GM12891 (cell line): ENCODE results near the gene CAMK2G.

Source experiments
- DNase-seq: peaks from one replicate; pipeline ENCODE4 v3.0.0; 2011; ENCODE audit warnings: low spot score; ENCODE audit not compliant: insufficient read length
- FAIRE-seq: peaks from 2 replicates; lab custom pipeline; 2011; peaks lifted over from hg19 to GRCh38; lab: Jason Lieb, UNC
- PAX5 ChIP-seq: IDR thresholded peaks from 2 replicates; pipeline ENCODE4 v1.6.1; 2011; ENCODE audit warnings: low read length, moderate library complexity, mild to moderate bottlenecking; ENCODE audit not compliant: insufficient read depth, severe bottlenecking
- POLR2A ChIP-seq: IDR thresholded peaks from 2 replicates; pipeline ENCODE4 v1.6.1; 2011; ENCODE audit warnings: low read depth, low read length, control low read depth
- POLR2AphosphoS5 ChIP-seq: IDR thresholded peaks from 2 replicates; pipeline ENCODE4 v1.6.1; 2011; ENCODE audit warnings: low read depth, low read length, control low read depth
- POU2F2 ChIP-seq: IDR thresholded peaks from 2 replicates; pipeline ENCODE4 v1.6.1; 2011; ENCODE audit warnings: low read depth, mild to moderate bottlenecking, control low read depth, low read length, moderate library complexity
- SPI1 ChIP-seq: IDR thresholded peaks from 2 replicates; pipeline ENCODE4 v1.6.1; 2011; ENCODE audit warnings: low read depth, low read length, control low read depth
- TAF1 ChIP-seq: IDR thresholded peaks from 2 replicates; pipeline ENCODE4 v1.6.1; 2011; ENCODE audit warnings: low read depth, low read length, control low read depth

CAMK2G gene

DNA sequence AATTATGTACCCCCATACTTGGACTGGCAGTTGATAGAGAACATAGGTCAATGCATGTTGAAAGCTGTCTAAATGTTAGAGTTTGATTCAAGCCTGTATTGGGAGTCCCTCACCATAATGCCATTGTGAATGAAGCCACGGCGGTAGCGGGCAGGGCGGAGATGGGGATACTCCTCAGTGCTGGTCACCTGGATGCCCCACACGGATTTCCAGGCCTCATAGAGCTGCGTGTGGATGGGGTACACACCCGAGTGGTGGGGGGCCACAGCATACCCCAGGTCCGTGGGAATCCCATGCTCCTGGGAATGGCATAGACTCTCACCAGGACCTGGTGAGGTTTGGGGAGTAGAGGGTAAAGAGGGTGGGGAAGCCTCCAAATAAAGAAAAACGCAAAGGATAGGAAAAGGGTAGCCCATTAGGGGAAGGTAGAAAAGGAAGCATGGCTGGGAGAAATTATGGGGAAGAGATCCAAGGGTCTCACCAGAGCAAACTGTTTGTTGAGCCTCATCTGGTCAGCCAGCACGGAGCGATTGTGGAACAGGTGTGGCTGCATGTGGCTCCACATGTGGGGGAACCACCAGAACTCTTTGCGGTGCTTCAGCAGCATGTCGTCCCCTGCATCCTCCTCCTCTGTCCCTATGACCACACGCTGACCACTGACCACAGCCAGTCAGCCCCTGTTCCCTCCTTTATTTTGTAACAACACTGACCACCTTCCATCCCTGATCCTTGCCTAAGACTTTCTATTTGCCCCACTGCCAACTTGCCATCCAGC, 68.0 kb downstream of the CAMK2G start:
- no peak for TF ChIP-seq POLR2AphosphoS5
- TF ChIP-seq POU2F2, result no peak
- no peak for TF ChIP-seq PAX5
- TF ChIP-seq POLR2A, result no peak
- FAIRE-seq (no peak), DNase-seq (no peak)

DNA sequence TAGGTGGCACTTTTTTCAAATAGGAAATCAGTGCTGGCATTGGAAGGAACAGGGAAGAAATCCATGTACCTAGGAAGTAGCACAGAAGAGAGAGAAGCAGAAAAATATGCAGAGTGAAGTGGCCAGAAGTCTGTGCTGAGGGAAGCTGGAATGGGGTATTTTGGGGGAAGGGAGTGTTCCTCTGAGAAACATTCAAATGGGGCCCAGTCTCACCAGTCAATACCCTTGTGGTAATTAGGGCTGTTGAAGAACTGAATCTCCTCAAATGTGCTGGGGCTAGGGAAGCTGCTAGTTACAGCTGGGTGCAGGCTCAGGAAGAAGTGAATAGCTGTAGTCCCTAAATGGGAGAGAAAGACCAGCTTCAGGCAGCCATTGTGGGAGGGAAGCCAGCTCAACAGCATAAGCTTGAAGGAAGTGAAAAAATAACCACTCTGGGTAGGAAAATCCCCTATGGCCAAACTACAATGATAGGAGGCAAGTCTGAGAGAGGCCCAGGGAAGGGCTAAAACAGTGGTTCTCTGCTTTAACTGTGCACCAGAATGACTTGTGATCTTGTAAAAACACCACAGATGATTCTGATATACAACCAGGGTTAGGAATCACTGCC, 70.6 kb downstream of the CAMK2G start:
- TF ChIP-seq SPI1 (peak; percentile 82), POLR2AphosphoS5 (no peak), PAX5 (no peak), POU2F2 (0 out of 2 replicates have a peak, but pooled peaks have one; percentile 8), TAF1 (0 out of 2 replicates have a peak, but pooled peaks have one; percentile 29), POLR2A (0 out of 2 replicates have a peak, but pooled peaks have one; percentile 28)
- FAIRE-seq, result peak; percentile 83
- DNase-seq, result peak; percentile 52

DNA sequence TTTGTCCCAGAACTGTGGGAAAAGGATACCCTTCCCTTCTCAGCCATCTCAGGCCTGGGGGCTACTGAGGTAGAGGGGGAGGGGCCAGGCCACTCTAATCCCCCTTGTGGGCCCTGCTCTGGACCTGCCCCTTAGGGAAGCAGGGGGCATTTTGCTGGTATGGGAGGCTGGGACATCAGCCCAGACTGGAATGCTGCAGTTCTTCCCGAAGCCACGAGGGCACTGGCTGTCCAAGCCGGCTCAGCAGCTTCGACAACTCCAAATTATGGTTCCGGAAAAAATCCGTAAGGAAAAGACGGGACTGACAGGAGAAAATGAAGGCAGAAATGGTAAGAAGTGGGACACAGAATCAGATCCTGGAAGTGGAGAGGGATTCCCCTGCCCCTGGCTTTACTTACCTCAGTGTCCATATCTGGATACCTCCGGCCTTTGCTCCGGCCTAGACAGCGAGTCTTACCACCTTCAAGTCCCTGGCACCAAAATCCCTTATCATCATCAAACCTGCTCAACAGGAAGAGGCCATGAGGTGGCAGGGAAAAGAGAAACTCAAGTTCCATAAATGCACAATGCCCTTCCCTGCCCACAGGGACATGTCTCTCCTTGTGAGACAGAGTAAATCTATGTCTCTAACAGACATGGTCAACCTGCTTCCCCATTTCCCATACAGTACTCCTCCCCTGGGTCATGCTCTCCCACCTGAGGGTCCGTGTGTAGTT, 71.9 kb downstream of the CAMK2G start:
- FAIRE-seq (no peak), DNase-seq (no peak)
- TF ChIP-seq POLR2AphosphoS5 (peak; percentile 44; the same call in 1 of the 2 replicates), POU2F2 (no peak)

DNA sequence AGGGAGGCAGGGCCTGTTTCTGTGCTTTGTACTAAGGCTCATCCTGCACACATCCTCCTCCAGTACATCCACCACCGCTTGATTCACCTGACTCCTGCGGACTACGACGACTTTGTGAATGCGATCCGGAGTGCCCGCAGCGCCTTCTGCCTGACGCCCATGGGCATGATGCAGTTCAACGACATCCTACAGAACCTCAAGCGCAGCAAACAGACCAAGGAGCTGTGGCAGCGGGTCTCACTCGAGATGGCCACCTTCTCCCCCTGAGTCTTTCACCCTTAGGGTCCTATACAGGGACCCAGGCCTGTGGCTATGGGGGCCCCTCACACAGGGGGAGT, 73.1 kb downstream of the CAMK2G start:
- TF ChIP-seq POLR2AphosphoS5 (no peak), TAF1 (no peak), PAX5 (no peak), POLR2A (peak; percentile 31; the same call in 1 of the 2 replicates)
- DNase-seq (no peak), FAIRE-seq (no peak)

DNA sequence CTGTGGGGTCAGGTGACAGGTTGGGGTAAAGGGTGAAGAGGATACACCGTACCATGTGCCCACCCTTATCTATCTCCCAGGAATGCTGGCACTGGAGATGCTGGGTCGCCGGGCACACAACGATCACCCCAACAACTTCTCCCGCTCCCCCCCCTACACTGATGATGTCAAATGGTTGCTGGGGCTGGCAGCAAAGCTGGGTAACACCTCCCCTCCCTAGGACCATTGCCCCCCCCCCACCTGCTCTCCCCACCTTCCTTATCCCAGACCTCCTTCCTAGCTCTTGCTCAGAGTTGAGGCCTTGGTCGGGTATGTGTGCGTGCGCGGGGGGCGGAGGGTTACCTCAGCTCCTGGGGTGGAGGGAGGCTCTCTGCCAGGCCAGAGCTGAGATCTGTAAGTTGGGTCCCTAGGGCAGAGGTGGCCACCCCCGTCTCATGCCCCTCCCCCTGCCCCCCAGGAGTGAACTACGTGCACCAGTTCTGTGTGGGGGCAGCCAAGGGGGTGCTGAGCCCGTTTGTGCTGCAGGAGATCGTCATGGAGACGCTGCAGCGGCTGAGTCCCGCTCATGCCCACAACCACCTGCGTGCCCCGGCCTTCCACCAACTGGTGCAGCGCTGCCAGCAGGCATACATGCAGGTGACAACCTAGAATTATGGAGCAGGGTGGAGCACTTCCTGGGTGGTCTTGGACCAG, 73.6 kb downstream of the CAMK2G start:
- FAIRE-seq (no peak), DNase-seq (no peak)
- TF ChIP-seq POLR2A, result no peak
- TF ChIP-seq TAF1, result no peak
- no peak; the same call in 1 of the 2 replicates for TF ChIP-seq POLR2AphosphoS5
- no peak for TF ChIP-seq PAX5
- TF ChIP-seq SPI1, result no peak
- no peak for TF ChIP-seq POU2F2

DNA sequence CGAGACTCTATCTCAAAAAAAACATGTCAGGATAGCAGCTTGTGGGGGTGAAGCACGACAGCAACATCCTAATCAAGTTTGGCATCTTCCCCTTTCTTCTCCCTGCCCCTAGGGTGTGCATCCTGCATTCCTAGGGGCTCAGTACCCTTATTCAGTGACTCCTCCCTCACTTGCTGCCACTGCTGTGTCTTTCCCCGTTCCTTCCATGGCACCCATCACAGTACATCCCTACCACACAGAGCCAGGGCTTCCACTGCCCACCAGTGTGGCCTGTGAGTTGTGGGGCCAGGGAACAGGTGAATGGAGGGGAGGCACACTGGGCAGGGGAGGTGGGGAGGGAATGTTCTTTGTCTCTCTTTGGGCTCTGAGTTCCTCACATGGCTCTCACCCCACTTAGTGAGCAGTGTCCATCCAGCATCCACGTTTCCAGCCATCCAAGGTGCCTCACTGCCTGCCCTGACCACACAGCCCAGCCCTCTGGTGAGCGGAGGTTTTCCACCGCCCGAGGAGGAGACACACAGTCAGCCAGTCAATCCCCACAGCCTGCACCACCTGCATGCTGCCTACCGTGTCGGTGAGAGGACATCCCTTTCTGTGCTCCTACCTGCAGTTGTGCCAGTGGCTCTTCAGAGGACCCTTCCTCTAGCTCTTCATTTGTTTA, 74.3 kb downstream of the CAMK2G start:
- TF ChIP-seq SPI1 (no peak), POLR2A (0 out of 2 replicates have a peak, but pooled peaks have one; percentile 18), POLR2AphosphoS5 (peak; percentile 64; the same call in 1 of the 2 replicates)
- FAIRE-seq (no peak), DNase-seq (no peak)

DNA sequence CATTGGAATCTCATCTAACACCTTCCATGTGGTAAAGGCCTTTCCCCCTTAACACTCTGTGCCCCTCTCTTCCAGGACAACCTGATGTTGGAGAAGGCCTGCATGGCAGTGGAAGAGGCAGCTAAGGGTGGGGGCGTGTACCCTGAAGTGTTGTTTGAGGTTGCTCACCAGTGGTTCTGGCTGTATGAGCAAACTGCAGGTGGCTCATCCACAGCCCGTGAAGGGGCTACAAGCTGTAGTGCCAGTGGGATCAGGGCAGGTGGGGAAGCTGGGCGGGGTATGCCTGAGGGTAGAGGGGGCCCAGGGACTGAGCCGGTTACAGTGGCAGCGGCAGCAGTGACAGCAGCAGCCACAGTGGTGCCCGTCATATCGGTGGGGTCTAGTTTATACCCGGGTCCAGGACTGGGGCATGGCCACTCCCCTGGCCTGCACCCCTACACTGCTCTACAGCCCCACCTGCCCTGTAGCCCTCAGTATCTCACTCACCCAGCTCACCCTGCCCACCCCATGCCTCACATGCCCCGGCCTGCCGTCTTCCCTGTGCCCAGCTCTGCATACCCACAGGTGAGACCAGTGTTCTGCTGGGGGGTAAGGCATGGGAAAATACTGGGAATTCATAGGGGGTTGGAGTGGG, 75.3 kb downstream of the CAMK2G start:
- DNase-seq (no peak), FAIRE-seq (no peak)
- no peak for TF ChIP-seq TAF1
- no peak for TF ChIP-seq POLR2AphosphoS5
- TF ChIP-seq POLR2A, result no peak
- no peak for TF ChIP-seq SPI1
- TF ChIP-seq POU2F2, result no peak
- TF ChIP-seq PAX5, result no peak

DNA sequence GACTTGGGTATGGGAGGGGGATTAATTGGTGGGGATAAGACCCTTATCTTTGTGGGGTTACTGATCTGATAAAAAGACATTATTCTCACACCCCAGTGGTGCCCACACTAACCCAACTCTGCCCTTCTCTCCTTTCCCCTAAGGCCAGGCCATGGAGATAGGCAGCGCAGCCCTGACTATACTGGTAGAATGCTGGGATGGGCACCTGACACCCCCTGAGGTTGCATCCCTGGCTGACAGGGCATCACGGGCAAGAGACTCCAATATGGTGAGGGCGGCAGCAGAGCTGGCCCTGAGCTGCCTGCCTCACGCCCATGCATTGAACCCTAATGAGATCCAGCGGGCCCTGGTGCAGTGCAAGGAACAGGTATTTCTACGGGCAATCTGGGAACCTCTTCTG, 76.3 kb downstream of the CAMK2G start:
- no peak for DNase-seq
- no peak for FAIRE-seq
- peak; percentile 33; the same call in 1 of the 2 replicates for TF ChIP-seq POLR2A
- no peak for TF ChIP-seq SPI1

DNA sequence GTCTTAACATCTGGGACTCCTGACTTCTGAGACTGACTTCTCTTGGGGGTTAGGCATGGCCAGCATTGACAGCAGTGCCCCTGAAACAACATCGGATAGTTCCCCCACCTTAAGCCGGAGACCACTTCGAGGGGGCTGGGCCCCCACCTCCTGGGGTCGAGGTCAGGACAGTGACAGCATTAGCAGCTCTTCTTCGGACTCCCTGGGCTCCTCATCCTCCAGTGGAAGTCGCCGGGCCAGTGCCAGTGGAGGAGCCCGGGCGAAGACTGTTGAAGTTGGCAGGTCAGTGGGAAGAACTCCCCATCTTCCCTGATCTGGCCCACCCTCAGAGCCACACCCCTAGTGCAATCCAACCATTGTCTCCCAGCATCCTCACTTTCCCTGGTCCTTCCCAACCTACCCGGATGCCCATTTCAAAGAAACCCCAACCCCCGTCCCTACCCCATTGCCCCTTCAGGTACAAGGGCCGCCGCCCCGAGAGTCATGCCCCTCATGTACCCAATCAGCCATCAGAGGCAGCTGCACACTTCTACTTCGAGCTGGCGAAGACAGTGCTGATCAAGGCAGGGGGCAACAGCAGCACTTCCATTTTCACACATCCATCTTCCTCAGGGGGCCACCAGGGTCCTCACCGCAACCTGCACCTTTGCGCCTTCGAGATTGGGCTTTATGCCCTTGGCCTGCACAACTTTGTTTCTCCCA, 76.9 kb downstream of the CAMK2G start:
- TF ChIP-seq SPI1 (no peak), POU2F2 (no peak)
- FAIRE-seq (no peak), DNase-seq (no peak)
